SKM-1 treated with dmso at 0.1 percent for 144 hours (cell line): Measurements from ENCODE around the gene ASTN2.

Experiments used
- DNase-seq: peaks from one replicate; lab custom pipeline; 2025; ENCODE audit not compliant: unreplicated experiment; lab: John Stamatoyannopoulos, UW

The ASTN2 gene

GRCh38 chr9:117182046-117182445 lies 232.8 kb downstream of the ASTN2 start:
- no peak for DNase-seq

- DNase-seq: no peak
Measured at GRCh38 chr9:117180896-117181445, 233.9 kb downstream of the ASTN2 start.

GRCh38 chr9:117178596-117179375 lies 236.1 kb downstream of the ASTN2 start:
- DNase-seq: no peak

- DNase-seq: no peak
Measured at GRCh38 chr9:117170567-117170966, 244.3 kb downstream of the ASTN2 start.

- no peak for DNase-seq
Measured at GRCh38 chr9:117169089-117169621, 245.7 kb downstream of the ASTN2 start.

GRCh38 chr9:117164512-117164911 lies 250.3 kb downstream of the ASTN2 start:
- DNase-seq: no peak

GRCh38 chr9:117160254-117160653 lies 254.6 kb downstream of the ASTN2 start:
- no peak for DNase-seq

GRCh38 chr9:117156771-117157535 lies 257.9 kb downstream of the ASTN2 start:
- no peak for DNase-seq

GRCh38 chr9:117156144-117156688 lies 258.6 kb downstream of the ASTN2 start:
- DNase-seq: no peak

GRCh38 chr9:117153021-117153420 lies 261.8 kb downstream of the ASTN2 start:
- no peak for DNase-seq

GRCh38 chr9:117151716-117152115 lies 263.1 kb downstream of the ASTN2 start:
- no peak for DNase-seq

- no peak for DNase-seq
Measured at GRCh38 chr9:117149996-117150395, 264.9 kb downstream of the ASTN2 start.

GRCh38 chr9:117145811-117146490 lies 268.9 kb downstream of the ASTN2 start:
- DNase-seq: no peak

- no peak for DNase-seq
Measured at GRCh38 chr9:117145081-117145480, 269.8 kb downstream of the ASTN2 start.

GRCh38 chr9:117138231-117138630 lies 276.6 kb downstream of the ASTN2 start:
- no peak for DNase-seq

- DNase-seq: no peak
Measured at GRCh38 chr9:117136461-117136860, 278.4 kb downstream of the ASTN2 start.

- DNase-seq: no peak
Measured at GRCh38 chr9:117135501-117136098, 279.3 kb downstream of the ASTN2 start.

- DNase-seq: no peak
Measured at GRCh38 chr9:117134826-117135500, 279.9 kb downstream of the ASTN2 start.

- DNase-seq: no peak
Measured at GRCh38 chr9:117126871-117127270, 288.0 kb downstream of the ASTN2 start.

GRCh38 chr9:117125531-117125930 lies 289.3 kb downstream of the ASTN2 start:
- no peak for DNase-seq
